Astrocyte of the spinal cord (primary cell): ENCODE measurements around the gene NUP210.

ENCODE experiments used
- DNase-seq: peaks from one replicate; pipeline ENCODE4 v3.0.0; 2011; ENCODE audit warnings: low read depth, low spot score
- H3K4me3 ChIP-seq: 2 replicates; pipeline ENCODE4 v1.5.1; 2011; ENCODE audit warnings: low read depth, mild to moderate bottlenecking, low read length, moderate library complexity
- CTCF ChIP-seq: IDR thresholded peaks from 2 replicates; pipeline ENCODE4 v1.5.1; 2012; ENCODE audit warnings: low read depth, mild to moderate bottlenecking, low read length, inconsistent platforms
- in situ Hi-C: cut with HindIII; loops from 2 replicates; pipeline ENCODE4 v1.10.0; 2017; ENCODE audit warnings: low sequenced_read_pairs

Gene NUP210

GRCh38 chr3:13427662-13428603 lies 7.8 kb upstream of the NUP210 start:
- no peak for TF ChIP-seq CTCF
- in situ Hi-C loops = no loop called here
- H3K4me3 ChIP-seq = no peak overlapping the region
- DNase-seq = no peak

- TF ChIP-seq CTCF = no peak
- in situ Hi-C loops = no loop called here
- DNase-seq = no peak
- no peak overlapping the region for H3K4me3 ChIP-seq
Observed at GRCh38 chr3:13426591-13426990, 6.5 kb upstream of the NUP210 start.

GRCh38 chr3:13425689-13426088 lies 5.6 kb upstream of the NUP210 start:
- no peak for DNase-seq
- TF ChIP-seq CTCF = no peak
- H3K4me3 ChIP-seq = no peak overlapping the region
- in situ Hi-C loops = no loop called here

GRCh38 chr3:13424865-13425617 lies 4.9 kb upstream of the NUP210 start:
- in situ Hi-C loops = no loop called here
- no peak for DNase-seq
- no peak overlapping the region for H3K4me3 ChIP-seq
- TF ChIP-seq CTCF = no peak

- in situ Hi-C loops = no loop called here
- DNase-seq = no peak
- TF ChIP-seq CTCF = no peak
- H3K4me3 ChIP-seq = no peak overlapping the region
Observed at GRCh38 chr3:13424141-13424844, 4.2 kb upstream of the NUP210 start.
